DND-41 (cell line): ENCODE data around the gene KASH5.

Source experiments
- CTCF ChIP-seq: IDR thresholded peaks from 2 replicates; pipeline ENCODE4 v1.5.1; 2012; ENCODE audit warnings: borderline replicate concordance, low read length, moderate library complexity, mild to moderate bottlenecking; ENCODE audit not compliant: poor library complexity, severe bottlenecking; ENCODE audit errors: extremely low read depth
- EZH2 ChIP-seq: IDR thresholded peaks from 3 replicates; pipeline ENCODE4 v1.6.1; 2012; ENCODE audit warnings: borderline replicate concordance, low read depth, mild to moderate bottlenecking, moderate library complexity, low read length, inconsistent platforms; ENCODE audit not compliant: severe bottlenecking

GRCh38 chr19:49451430-49452181 is 63.6 kb downstream of the KASH5 start, which contains the start of gene PIH1D1:
- TF ChIP-seq CTCF: peak; percentile 14
- TF ChIP-seq EZH2: no peak
